ENCODE measurements around the gene RNU6-1. TPM values are rescaled to one million over a fixed set of nuclear protein-coding genes. Genes with fewer than 3 reads are reported as not detected.

RNU6-1 gene
- total RNA-seq, 1 experiment from 2014 or later, result not detected

DNA sequence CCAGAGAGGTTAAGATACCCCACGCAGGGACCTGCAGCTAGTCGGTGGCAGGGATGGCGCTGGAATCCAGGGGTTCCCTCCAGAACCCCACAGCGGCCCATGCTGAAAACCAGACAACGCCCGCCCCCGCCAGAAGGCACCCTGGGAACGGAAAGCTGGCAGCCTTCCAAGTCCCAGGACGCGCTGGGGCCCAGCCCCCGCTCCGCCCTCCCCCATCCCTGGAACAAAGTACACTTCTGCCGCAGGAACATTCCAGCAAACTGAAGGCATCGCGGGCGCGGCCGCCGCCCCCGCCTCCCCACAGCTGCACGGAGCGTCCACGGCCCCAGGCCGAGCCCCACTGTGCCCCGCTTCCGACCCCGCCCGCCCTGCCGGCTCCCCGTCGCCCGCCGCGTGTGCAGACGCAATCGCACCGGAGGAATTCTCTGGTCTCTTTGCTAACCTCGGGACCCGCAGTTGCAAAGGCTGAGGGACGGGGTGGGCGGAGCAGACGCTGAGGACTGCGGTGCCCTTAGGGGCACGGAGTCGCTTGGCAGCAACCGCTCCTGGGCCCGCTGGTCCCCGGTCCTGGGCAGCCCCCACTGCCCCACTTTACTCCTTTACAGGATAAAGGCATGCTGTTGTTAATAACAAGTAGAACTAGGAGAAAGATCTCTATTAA, 44.8 kb upstream of the RNU6-1 start (continued):
- TF ChIP-seq, protein P1, sequence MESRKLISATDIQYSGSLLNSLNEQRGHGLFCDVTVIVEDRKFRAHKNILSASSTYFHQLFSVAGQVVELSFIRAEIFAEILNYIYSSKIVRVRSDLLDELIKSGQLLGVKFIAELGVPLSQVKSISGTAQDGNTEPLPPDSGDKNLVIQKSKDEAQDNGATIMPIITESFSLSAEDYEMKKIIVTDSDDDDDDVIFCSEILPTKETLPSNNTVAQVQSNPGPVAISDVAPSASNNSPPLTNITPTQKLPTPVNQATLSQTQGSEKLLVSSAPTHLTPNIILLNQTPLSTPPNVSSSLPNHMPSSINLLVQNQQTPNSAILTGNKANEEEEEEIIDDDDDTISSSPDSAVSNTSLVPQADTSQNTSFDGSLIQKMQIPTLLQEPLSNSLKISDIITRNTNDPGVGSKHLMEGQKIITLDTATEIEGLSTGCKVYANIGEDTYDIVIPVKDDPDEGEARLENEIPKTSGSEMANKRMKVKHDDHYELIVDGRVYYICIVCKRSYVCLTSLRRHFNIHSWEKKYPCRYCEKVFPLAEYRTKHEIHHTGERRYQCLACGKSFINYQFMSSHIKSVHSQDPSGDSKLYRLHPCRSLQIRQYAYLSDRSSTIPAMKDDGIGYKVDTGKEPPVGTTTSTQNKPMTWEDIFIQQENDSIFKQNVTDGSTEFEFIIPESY (IDR thresholded peaks at IDR 0.05; ENCODE audit: extremely low read depth, insufficient replicate concordance, low read length), result no peak
- TF ChIP-seq SRF (IDR thresholded peaks at IDR 0.05; ENCODE audit: low read depth) (no peak), SP1 (IDR thresholded peaks at IDR 0.05; ENCODE audit: low read depth) (peak; percentile 33)

- peak overlapping the region in 1 of 2 experiments; percentile 66; a peak in 2 of 4 replicates for H3K4me3 ChIP-seq (replicated peaks in 1 of 2; ENCODE audit: low read depth in 1 of 2, low read length in 2 of 2)
- H3K9me2 ChIP-seq (ENCODE audit: insufficient read depth), result no peaks in the 10 kb centered on the region
- H2AFZ ChIP-seq (ENCODE audit: low read depth, low read length, poor library complexity, severe bottlenecking), result peak overlapping the region; percentile 91
- H3K79me2 ChIP-seq (ENCODE audit: insufficient read depth, low read length), result no peaks in the 10 kb centered on the region
- H4K20me1 ChIP-seq (ENCODE audit: insufficient read depth), result no peaks in the 10 kb centered on the region
- peak overlapping the region; percentile 62 for H3K9ac ChIP-seq (ENCODE audit: low read length)
- no peak for DNase-seq (ENCODE audit: low read depth, low spot score)
- peaks cover 14 to 17% of the 10 kb centered on the region in 2 experiments for H3K4me1 ChIP-seq (ENCODE audit: control insufficient read depth in 1 of 2, insufficient read depth in 2 of 2, low read length in 2 of 2)
- BruUV-seq (replicated peaks), result no TSS peak
- TF ChIP-seq EZH2phosphoT487 (IDR thresholded peaks at IDR 0.05; ENCODE audit: borderline replicate concordance), result no peak
- TF ChIP-seq FOSL1 (IDR thresholded peaks at IDR 0.05; ENCODE audit: low read depth), result no peak
- no peak for TF ChIP-seq TCF7L2 (IDR thresholded peaks at IDR 0.05; ENCODE audit: borderline replicate concordance, extremely low read depth, insufficient read depth, insufficient read length)
- no peak for TF ChIP-seq SIN3A (IDR thresholded peaks at IDR 0.05; ENCODE audit: low read depth)
- TF ChIP-seq, protein P2, sequence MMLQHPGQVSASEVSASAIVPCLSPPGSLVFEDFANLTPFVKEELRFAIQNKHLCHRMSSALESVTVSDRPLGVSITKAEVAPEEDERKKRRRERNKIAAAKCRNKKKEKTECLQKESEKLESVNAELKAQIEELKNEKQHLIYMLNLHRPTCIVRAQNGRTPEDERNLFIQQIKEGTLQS (IDR thresholded peaks at IDR 0.05), result no peak
- TF ChIP-seq RAD21 (IDR thresholded peaks at IDR 0.05; ENCODE audit: low read depth), result no peak
- no peak for TF ChIP-seq EZH2 (IDR thresholded peaks at IDR 0.05)
- no peak for TF ChIP-seq CBX3 (IDR thresholded peaks at IDR 0.05; ENCODE audit: low read depth)
- TF ChIP-seq SP1 (IDR thresholded peaks at IDR 0.05; ENCODE audit: low read depth), result no peak
- TF ChIP-seq ZNF274 (IDR thresholded peaks at IDR 0.05; ENCODE audit: low read depth, low read length), result no peak
- TF ChIP-seq MAX (IDR thresholded peaks at IDR 0.05), result no peak
- no peak for TF ChIP-seq ZFX (IDR thresholded peaks at IDR 0.05)
- TF ChIP-seq CEBPB (IDR thresholded peaks at IDR 0.05; ENCODE audit: low read depth), result no peak
- TF ChIP-seq CTCF (IDR thresholded peaks at IDR 0.05 in 2 of 3, conservative IDR thresholded peaks at IDR 0.05 in 1 of 3; ENCODE audit: borderline replicate concordance in 1 of 3, insufficient read depth in 1 of 3, low read depth in 2 of 3, low read length in 2 of 3), result no peak
- no peak for TF ChIP-seq ELF1 (IDR thresholded peaks at IDR 0.05; ENCODE audit: borderline replicate concordance, low read depth)
- no peaks in the 10 kb centered on the region for H3K27me3 ChIP-seq (ENCODE audit: insufficient read depth, low read length)
- 0 out of 2 replicates have a peak, but pooled peaks have one; percentile 2 for ATAC-seq
- H3K27ac ChIP-seq (ENCODE audit: low read depth, low read length), result peak overlapping the region; percentile 11; the same call in 1 of the 2 replicates
- CTCF ChIA-PET, result no interaction called here
- peak overlapping the region; percentile 96 for H3K4me2 ChIP-seq (ENCODE audit: low read length)
- POLR2A ChIA-PET, result no interaction called here
- no peaks in the 10 kb centered on the region for H3K9me3 ChIP-seq (ENCODE audit: control insufficient read depth in 1 of 2, insufficient read depth in 1 of 2, low read depth in 1 of 2, low read length in 2 of 2)
- no peaks in the 10 kb centered on the region for H3K36me3 ChIP-seq (ENCODE audit: control insufficient read depth in 1 of 2, insufficient read depth in 2 of 2, low read length in 2 of 2)
- RAD21 ChIA-PET (ENCODE audit: low non-redundant PET in 1 of 2, low total read pairs in 2 of 2, uncharacterized antibody in 2 of 2, unreplicated experiment in 2 of 2), result no interaction called here
- intact Hi-C loops (cut with micrococcal nuclease), result no loop called here
Measured at GRCh38 chr15:67884009-67884408, 44.2 kb upstream of the RNU6-1 start.

Data from HCT116 (cell line).